ENCODE measurements around the gene PSMA6.

GRCh38 chr14:35333797-35334743 lies 41.9 kb downstream of the PSMA6 start:
- TF ChIP-seq CTCF (IDR thresholded peaks at IDR 0.05; ENCODE audit: low read depth, low read length, missing input control) (no peak), RAD21 (IDR thresholded peaks at IDR 0.05) (no peak), SP1 (IDR thresholded peaks at IDR 0.05) (no peak), JUND (IDR thresholded peaks at IDR 0.05) (no peak), TAF1 (conservative IDR thresholded peaks at IDR 0.05) (no peak), RXRA (IDR thresholded peaks at IDR 0.05) (no peak), GABPA (IDR thresholded peaks at IDR 0.05 in 1 of 2, conservative IDR thresholded peaks at IDR 0.05 in 1 of 2) (no peak), EGR1 (IDR thresholded peaks at IDR 0.05; ENCODE audit: low read depth in 2 of 2) (no peak), MAX (IDR thresholded peaks at IDR 0.05) (no peak), REST (IDR thresholded peaks at IDR 0.05) (no peak), FOXA2 (IDR thresholded peaks at IDR 0.05) (no peak), FOXA1 (IDR thresholded peaks at IDR 0.05) (no peak), YY1 (IDR thresholded peaks at IDR 0.05) (no peak)
